ENCODE data around the gene PLCB1.

Gene PLCB1

DNA sequence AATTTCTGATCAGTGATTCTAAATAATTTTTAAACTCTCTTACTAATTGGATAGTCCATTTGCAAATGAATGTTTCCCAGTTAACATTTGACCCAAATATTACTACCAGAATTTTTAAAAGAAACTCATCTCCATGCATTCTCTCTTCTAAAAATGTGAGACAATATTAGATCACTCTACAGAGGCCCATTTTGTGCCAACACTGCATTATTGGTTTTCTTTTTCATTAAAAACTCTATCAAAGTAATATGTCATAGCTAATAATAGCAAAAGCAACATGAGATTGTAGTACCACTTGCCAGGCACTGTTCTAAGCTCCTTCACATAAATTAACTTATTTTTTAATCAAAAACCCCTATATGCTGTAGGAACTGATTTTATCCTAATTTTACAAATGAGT is 591.2 kb downstream of the PLCB1 start:
- TF ChIP-seq, protein P1, sequence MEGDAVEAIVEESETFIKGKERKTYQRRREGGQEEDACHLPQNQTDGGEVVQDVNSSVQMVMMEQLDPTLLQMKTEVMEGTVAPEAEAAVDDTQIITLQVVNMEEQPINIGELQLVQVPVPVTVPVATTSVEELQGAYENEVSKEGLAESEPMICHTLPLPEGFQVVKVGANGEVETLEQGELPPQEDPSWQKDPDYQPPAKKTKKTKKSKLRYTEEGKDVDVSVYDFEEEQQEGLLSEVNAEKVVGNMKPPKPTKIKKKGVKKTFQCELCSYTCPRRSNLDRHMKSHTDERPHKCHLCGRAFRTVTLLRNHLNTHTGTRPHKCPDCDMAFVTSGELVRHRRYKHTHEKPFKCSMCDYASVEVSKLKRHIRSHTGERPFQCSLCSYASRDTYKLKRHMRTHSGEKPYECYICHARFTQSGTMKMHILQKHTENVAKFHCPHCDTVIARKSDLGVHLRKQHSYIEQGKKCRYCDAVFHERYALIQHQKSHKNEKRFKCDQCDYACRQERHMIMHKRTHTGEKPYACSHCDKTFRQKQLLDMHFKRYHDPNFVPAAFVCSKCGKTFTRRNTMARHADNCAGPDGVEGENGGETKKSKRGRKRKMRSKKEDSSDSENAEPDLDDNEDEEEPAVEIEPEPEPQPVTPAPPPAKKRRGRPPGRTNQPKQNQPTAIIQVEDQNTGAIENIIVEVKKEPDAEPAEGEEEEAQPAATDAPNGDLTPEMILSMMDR (IDR thresholded peaks at IDR 0.05; ENCODE audit: low read length, missing control alignments) = no peak
- no peak for DNase-seq (ENCODE audit: low read depth)
- no peak overlapping the region for H3K4me3 ChIP-seq (replicated peaks; ENCODE audit: low read depth, low read length)

DNA sequence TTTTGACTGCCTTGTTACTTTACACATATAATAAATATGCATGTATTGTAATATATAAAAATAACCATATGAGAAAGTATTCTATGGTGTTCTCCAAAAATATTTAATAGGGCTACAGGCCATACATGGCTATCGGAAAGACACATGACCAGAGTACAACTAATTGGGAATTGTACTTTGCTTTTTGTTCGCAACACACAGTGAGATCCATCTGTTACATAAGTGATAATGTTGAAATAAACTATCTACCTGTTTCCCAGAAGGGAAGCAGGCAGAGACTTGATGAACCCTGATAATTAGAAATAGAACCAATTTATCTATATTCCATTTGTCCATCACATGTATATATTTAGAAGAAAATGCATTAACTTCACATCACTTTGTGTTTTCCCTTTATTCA is 592.8 kb downstream of the PLCB1 start:
- TF ChIP-seq, protein P1 (IDR thresholded peaks at IDR 0.05; ENCODE audit: low read length, missing control alignments) = no peak
- no peak overlapping the region for H3K4me3 ChIP-seq (replicated peaks; ENCODE audit: low read depth, low read length)

DNA sequence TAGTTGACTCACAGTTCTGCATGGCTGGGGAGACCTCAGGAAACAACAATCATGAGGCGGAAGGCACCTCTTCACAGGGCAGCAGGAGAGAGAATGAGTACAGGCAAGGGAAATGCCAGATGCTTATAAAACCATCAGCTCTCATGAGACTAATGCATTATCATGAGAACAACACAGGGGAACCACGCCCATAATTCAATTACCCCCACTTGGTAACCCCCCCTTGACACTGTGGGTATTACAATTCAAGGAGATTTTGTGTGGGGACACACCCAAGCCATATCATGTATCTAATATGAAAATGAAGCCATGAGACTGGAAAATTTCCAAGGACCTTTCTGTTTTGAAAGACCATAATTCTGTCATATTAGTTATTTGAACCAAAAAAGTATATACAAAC is 594.4 kb downstream of the PLCB1 start:
- DNase-seq (ENCODE audit: low read depth) = no peak
- no peak overlapping the region for H3K4me3 ChIP-seq (replicated peaks; ENCODE audit: low read depth, low read length)
- TF ChIP-seq, protein P1 (IDR thresholded peaks at IDR 0.05; ENCODE audit: low read length, missing control alignments) = no peak

More for the DNA sequence above, 592.8 kb downstream of the PLCB1 start:
- no peak for DNase-seq (ENCODE audit: low read depth)

DNA sequence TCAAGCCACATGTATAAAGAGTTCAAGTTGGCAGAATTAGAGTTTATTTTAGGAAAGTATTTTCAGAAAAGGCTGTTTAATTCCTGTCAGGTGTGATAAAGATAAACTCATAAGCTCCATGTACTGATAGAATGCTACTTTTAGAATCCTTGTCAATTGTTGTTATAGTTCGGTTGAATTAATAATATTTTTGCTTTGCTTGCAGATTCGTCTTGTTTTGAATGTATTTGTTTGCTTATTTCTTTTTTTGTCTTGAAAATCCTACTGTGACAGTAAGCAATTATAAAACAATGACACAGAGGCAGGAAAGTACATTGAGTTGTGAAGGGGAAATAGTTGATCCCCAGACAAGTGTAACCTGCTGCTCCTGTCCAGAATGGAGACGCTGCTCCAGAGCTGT is 602.9 kb downstream of the PLCB1 start:
- TF ChIP-seq, protein P1 (IDR thresholded peaks at IDR 0.05; ENCODE audit: low read length, missing control alignments) = no peak
- DNase-seq (ENCODE audit: low read depth) = no peak
- H3K4me3 ChIP-seq (replicated peaks; ENCODE audit: low read depth, low read length) = no peak overlapping the region

DNA sequence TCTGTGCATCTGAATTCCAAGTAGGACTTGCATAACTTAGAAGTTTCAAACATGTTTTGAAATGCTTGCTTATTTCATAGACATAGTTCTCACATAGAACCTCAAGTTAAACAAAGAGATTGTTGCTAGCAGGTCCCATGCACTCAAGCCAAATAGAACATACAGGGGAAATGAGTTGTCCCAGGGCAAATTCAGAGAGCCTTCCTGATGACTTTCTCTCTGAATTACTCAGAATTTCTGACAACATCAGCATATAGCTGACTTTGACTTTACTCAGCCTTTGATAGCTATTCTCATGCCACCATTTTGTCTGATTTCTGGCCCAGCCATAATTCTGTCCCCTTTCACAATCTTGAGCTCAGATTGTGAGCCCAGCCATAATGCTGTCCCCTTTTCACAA is 603.6 kb downstream of the PLCB1 start:
- no peak overlapping the region for H3K4me3 ChIP-seq (replicated peaks; ENCODE audit: low read depth, low read length)
- TF ChIP-seq, protein P1 (IDR thresholded peaks at IDR 0.05; ENCODE audit: low read length, missing control alignments) = no peak
- DNase-seq (ENCODE audit: low read depth) = no peak

DNA sequence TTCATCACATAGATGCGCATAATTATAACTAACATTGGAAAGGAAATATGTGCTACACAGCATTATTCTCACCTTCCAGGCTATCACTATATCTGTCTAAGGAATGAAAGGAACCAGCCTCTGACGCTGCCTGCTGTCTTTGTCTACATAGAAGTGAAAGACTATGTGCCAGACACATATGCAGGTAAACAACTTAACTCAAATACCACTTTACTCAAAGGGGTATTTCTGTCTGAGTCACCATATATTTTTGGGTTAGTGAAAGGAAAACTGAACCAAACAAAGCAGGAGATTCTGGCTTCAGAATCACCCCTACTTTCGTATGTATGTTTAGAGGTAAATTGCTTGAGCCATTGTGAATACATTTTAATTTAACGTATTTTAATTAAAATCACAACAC is 608.2 kb downstream of the PLCB1 start:
- DNase-seq (ENCODE audit: low read depth) = no peak
- TF ChIP-seq, protein P1 (IDR thresholded peaks at IDR 0.05; ENCODE audit: low read length, missing control alignments) = no peak
- H3K4me3 ChIP-seq (replicated peaks; ENCODE audit: low read depth, low read length) = no peak overlapping the region

DNA sequence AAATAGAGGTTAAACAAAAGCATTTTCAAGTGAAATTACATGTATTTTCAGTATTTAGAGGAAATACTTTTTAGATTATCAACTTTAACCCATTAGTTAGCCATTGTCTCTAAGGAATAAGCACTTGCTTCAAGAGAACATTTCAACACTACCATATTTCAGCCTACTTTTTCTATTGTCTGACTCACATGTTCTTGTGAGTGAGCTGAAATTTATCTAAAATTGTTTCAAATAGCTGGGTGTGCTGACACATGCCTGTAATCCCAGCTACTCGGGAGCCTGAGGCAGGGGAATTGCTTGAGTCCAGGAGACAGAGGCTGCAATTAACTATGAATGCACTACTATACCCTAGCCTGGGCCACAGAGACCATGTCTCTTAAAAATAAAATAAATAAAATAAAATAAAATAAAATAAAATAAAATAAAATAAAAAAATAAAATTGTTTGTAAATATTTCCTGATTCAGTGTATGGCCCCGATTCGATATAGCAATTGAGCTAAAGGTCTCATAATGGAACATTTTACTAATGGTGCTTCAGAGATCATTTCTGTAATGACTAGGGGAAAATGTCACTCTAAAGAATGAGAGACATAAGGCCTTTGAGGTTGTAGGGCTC is 612.3 kb downstream of the PLCB1 start:
- no peak overlapping the region for H3K4me3 ChIP-seq (replicated peaks; ENCODE audit: low read depth, low read length)
- TF ChIP-seq, protein P1 (IDR thresholded peaks at IDR 0.05; ENCODE audit: low read length, missing control alignments) = no peak
- DNase-seq (ENCODE audit: low read depth) = peak; percentile 79

All from fibroblast of pulmonary artery (primary cell).